ENCODE data around the gene SATB1.

The SATB1 gene

GRCh38 chr3:18428991-18429745, 4.0 kb upstream of the SATB1 start:
- no peak for DNase-seq

GRCh38 chr3:18428036-18428435, 2.9 kb upstream of the SATB1 start:
- DNase-seq: no peak

- no peak for DNase-seq
Measured at GRCh38 chr3:18426597-18427193, 1.6 kb upstream of the SATB1 start.

- peak; percentile 51 to 67 for DNase-seq
Measured at GRCh38 chr3:18425641-18426257, 610 bp upstream of the SATB1 start.

GRCh38 chr3:18424213-18424728, 868 bp downstream of the SATB1 start:
- DNase-seq: no peak

GRCh38 chr3:18423401-18424212, 1.5 kb downstream of the SATB1 start:
- DNase-seq: peak in 1 of 2 experiments; percentile 15

- DNase-seq: no peak
Measured at GRCh38 chr3:18422972-18423371, 2.2 kb downstream of the SATB1 start.

GRCh38 chr3:18420555-18420954, 4.6 kb downstream of the SATB1 start:
- DNase-seq: no peak

- no peak for DNase-seq
Measured at GRCh38 chr3:18419232-18419631, 5.9 kb downstream of the SATB1 start.

GRCh38 chr3:18417904-18418572, 7.1 kb downstream of the SATB1 start:
- DNase-seq: no peak

GRCh38 chr3:18416332-18416731, 8.8 kb downstream of the SATB1 start:
- no peak for DNase-seq

- DNase-seq: no peak
Measured at GRCh38 chr3:18415839-18416238, 9.3 kb downstream of the SATB1 start.

GRCh38 chr3:18415167-18415566, 10.0 kb downstream of the SATB1 start:
- no peak for DNase-seq

GRCh38 chr3:18412684-18413083, 12.5 kb downstream of the SATB1 start:
- DNase-seq: no peak

GRCh38 chr3:18411541-18411940, 13.6 kb downstream of the SATB1 start:
- DNase-seq: no peak

GRCh38 chr3:18410205-18410604, 14.9 kb downstream of the SATB1 start:
- DNase-seq: no peak

GRCh38 chr3:18409266-18409665, 15.9 kb downstream of the SATB1 start:
- no peak for DNase-seq

- no peak for DNase-seq
Measured at GRCh38 chr3:18405141-18405540, 20.0 kb downstream of the SATB1 start.

GRCh38 chr3:18403061-18403460, 22.1 kb downstream of the SATB1 start:
- DNase-seq: no peak

- no peak for DNase-seq
Measured at GRCh38 chr3:18402239-18402799, 22.8 kb downstream of the SATB1 start.

- no peak for DNase-seq
Measured at GRCh38 chr3:18401300-18401961, 23.7 kb downstream of the SATB1 start.

GRCh38 chr3:18398448-18398847, 26.7 kb downstream of the SATB1 start:
- no peak for DNase-seq
